OCI-LY3 (cell line): ENCODE results near the gene RPSA.
A peak's percentile ranks its signal among the peaks of the same experiment; 100 is the strongest.

ENCODE experiments used
- CTCF ChIP-seq: fragments of 200-600, 300-600 bp; sonication (generic); IDR thresholded peaks from 2 replicates; pipeline ENCODE4 v1.5.1; 2014; ENCODE audit warnings: antibody characterized with exemption, low read length, low read depth
- EZH2phosphoT487 ChIP-seq: fragments of 200-600 bp; shearing (Covaris generic); IDR thresholded peaks from 2 replicates; pipeline ENCODE4 v1.6.1; 2018; ENCODE audit warnings: antibody characterized with exemption, mixed run types, low read depth

GRCh38 chr3:39447637-39448483 lies 41.3 kb downstream of the RPSA start:
- TF ChIP-seq CTCF (peak; percentile 98), EZH2phosphoT487 (no peak)
